Measurements from ENCODE around the gene GGT6.

DNA sequence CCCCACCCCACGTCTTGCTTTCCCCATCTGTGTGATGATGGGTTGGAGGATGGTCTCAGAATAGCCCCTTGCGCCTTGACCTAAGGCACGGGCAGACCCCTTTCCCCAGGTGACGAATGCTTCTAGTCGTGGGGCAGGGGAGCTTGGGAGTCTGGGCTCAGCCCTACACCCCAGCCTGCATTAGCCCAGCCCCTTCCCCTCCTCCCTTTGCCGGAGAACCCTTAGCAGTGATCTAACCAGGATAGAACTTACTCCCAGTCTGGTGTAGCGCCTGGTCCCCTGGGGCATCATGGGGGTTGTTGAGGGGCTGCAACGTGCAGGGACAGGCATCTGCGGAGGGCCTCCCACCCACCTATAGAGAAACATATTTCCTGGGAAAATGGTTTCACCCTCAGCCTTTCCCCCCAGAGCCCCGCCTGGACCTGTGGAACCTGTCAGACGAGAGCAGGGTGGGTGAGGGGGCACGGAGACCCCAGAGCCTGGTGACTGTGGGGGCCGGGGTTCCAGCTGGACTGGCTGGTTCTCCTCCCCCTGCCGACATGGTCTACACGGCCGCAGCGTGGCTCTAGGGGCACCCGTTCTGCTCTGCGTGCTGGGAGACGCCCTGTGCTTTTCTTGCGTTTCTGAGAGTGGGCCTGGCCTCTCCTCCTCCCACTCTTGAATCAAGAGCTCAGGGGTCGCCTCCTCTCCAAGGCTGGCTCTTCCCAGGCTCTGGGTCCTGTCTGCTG, 28.7 kb upstream of the GGT6 start:
- TF ChIP-seq NRF1 (IDR thresholded peaks at IDR 0.05; ENCODE audit: low read depth, low read length) (no peak), POLR2AphosphoS5 (IDR thresholded peaks at IDR 0.05; ENCODE audit: low read depth, low read length) (no peak), GABPA (IDR thresholded peaks at IDR 0.05; ENCODE audit: low read depth) (no peak), TAF1 (IDR thresholded peaks at IDR 0.05; ENCODE audit: borderline replicate concordance, low read depth, low read length) (no peak), FOXJ3 (CRISPR knock-in tag; IDR thresholded peaks at IDR 0.05) (no peak)
- TF ChIP-seq, protein P1, sequence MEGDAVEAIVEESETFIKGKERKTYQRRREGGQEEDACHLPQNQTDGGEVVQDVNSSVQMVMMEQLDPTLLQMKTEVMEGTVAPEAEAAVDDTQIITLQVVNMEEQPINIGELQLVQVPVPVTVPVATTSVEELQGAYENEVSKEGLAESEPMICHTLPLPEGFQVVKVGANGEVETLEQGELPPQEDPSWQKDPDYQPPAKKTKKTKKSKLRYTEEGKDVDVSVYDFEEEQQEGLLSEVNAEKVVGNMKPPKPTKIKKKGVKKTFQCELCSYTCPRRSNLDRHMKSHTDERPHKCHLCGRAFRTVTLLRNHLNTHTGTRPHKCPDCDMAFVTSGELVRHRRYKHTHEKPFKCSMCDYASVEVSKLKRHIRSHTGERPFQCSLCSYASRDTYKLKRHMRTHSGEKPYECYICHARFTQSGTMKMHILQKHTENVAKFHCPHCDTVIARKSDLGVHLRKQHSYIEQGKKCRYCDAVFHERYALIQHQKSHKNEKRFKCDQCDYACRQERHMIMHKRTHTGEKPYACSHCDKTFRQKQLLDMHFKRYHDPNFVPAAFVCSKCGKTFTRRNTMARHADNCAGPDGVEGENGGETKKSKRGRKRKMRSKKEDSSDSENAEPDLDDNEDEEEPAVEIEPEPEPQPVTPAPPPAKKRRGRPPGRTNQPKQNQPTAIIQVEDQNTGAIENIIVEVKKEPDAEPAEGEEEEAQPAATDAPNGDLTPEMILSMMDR (IDR thresholded peaks at IDR 0.05) = no peak
- TF ChIP-seq, protein P2, sequence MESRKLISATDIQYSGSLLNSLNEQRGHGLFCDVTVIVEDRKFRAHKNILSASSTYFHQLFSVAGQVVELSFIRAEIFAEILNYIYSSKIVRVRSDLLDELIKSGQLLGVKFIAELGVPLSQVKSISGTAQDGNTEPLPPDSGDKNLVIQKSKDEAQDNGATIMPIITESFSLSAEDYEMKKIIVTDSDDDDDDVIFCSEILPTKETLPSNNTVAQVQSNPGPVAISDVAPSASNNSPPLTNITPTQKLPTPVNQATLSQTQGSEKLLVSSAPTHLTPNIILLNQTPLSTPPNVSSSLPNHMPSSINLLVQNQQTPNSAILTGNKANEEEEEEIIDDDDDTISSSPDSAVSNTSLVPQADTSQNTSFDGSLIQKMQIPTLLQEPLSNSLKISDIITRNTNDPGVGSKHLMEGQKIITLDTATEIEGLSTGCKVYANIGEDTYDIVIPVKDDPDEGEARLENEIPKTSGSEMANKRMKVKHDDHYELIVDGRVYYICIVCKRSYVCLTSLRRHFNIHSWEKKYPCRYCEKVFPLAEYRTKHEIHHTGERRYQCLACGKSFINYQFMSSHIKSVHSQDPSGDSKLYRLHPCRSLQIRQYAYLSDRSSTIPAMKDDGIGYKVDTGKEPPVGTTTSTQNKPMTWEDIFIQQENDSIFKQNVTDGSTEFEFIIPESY (IDR thresholded peaks at IDR 0.05; ENCODE audit: borderline replicate concordance, low read depth) = no peak

Data from SK-N-SH (cell line).